HG02973 (cell line): ENCODE measurements around the gene FSHR.

Experiments used
- ATAC-seq: cut with Tn5 transposase; IDR thresholded peaks from one replicate; pipeline ENCODE4 v1.9.1; 2021; ENCODE audit warnings: moderate library complexity; ENCODE audit not compliant: unreplicated experiment

The FSHR gene

DNA sequence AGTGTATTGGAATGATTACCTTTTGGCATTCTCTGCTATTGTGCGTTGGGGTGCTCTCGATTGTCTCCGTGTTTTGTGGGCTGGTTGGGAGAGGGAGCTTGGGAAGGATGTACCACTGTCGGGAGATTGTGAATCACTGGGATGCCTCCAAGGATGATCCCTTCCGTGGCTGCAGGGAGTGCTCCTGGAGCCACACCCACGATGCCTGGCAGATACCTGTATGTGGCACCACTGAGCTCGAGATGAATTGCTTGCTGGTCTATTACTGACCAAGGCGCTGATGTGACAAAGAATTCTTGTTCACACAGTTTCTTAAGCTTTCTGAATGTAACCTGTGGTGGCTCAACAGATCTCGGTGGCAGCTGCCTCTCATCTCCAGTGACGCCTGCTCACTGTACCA is 239.1 kb downstream of the FSHR start:
- ATAC-seq: no peak

- no peak for ATAC-seq
Measured at GRCh38 chr2:48914477-48915089, 239.7 kb downstream of the FSHR start.
